LNCAP (cell line): ENCODE measurements around the gene POU2AF1.

Experiments
- CTCF ChIP-seq: fragments of 450-650 bp; IDR thresholded peaks from 2 replicates; pipeline ENCODE4 v1.5.1; 2017; ENCODE audit warnings: mild to moderate bottlenecking

The POU2AF1 gene

GRCh38 chr11:111391328-111392124, 12.5 kb upstream of the POU2AF1 start:
- no peak for TF ChIP-seq CTCF

DNA sequence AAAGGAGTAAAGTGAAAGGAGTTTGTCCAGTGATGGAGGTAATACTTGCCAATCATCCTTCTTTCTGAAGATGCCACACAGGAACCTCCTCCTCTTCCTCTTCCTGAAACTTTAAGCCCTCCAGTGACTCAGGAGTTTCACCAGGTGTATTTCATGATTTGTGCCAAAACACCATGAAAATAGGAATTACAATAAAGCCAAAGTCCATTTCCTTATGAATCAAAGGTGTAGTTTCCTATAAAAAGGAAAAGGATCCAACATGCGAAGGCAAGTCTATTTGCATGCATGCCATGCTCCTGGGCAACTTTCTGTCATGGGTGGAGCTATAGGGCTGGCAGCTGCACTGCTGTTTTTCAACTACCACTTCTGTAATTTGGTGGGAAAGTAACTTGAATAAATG, 9.8 kb upstream of the POU2AF1 start:
- TF ChIP-seq CTCF: no peak

GRCh38 chr11:111388420-111388819, 9.3 kb upstream of the POU2AF1 start:
- TF ChIP-seq CTCF: no peak

DNA sequence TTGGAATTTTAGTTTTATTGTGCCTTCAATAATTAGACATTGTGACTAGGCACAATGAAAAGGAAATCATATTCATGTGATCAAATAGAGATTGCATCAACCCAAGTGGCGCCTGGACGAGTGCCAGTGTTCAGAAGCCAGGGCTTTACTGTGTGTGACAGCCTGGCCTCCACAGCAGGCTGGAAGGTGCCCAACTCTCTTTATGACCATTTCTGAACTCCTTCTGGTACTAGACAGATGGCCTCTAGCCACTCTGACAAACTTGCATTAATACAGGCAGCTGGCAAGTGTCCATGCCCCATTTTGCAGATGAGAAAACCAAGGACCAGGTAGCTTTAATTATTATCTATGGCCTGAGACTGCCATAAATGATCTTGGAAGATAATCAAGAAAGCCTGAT, 8.3 kb upstream of the POU2AF1 start:
- no peak for TF ChIP-seq CTCF

- no peak for TF ChIP-seq CTCF
Measured at GRCh38 chr11:111386611-111387150, 7.6 kb upstream of the POU2AF1 start.

GRCh38 chr11:111384494-111384893, 5.4 kb upstream of the POU2AF1 start:
- TF ChIP-seq CTCF: no peak

GRCh38 chr11:111382451-111382850, 3.4 kb upstream of the POU2AF1 start:
- TF ChIP-seq CTCF: no peak
